SK-N-SH (cell line): ENCODE measurements around the gene ATAD1. TPM values are rescaled to one million over a fixed set of nuclear protein-coding genes. Genes with fewer than 3 reads are reported as not detected.
A peak's percentile ranks its signal among the peaks of the same experiment; 100 is the strongest.
"Not testable (repeated sequence)": the region's sequence is repeated elsewhere in the genome, so short reads cannot be mapped to it uniquely, and the experiment has no call there.

Source experiments
- CTCF ChIA-PET: fragments of 300-600, 350-600 bp; formaldehyde crosslinking; extraction: SDS; loops from one replicate; lab custom pipeline; 2021; lab: Yijun Ruan, JAX
- POLR2A ChIA-PET: fragments of 350-600 bp; sonication (Branson Sonifier 250); formaldehyde crosslinking; extraction: SDS; loops from one replicate; lab custom pipeline; 2020; ENCODE audit warnings: antibody characterized with exemption, inconsistent platforms; lab: Yijun Ruan, JAX
- DNase-seq: peaks from one replicate; pipeline ENCODE4 v3.0.0; 2012
- H2AFZ ChIP-seq: fragments of 200-600 bp; sonication (generic); 2 replicates; pipeline ENCODE4 v1.8.1; 2016; ENCODE audit warnings: antibody characterized with exemption, mild to moderate bottlenecking, low read depth
- H3F3A ChIP-seq: fragments of 200-600 bp; sonication (generic); replicated peaks from 2 replicates; pipeline ENCODE3; 2016; ENCODE audit warnings: antibody characterized with exemption, mild to moderate bottlenecking; ENCODE audit not compliant: insufficient read depth
- H3K27ac ChIP-seq, 2 experiments: fragments of 200-500 bp in 1 of 2; fragments of 200-600 bp in 1 of 2; sonication (Bioruptor generic) in 1 of 2; sonication (generic), shearing (Covaris generic) in 1 of 2; 2 replicates each; pipeline versions ENCODE4 v1.5.1 to v1.6.1; 2014 to 2016; ENCODE audit warnings: low read depth in 2 of 2, inconsistent platforms in 1 of 2, low read length in 1 of 2, mild to moderate bottlenecking in 1 of 2, mixed read lengths in 1 of 2
- H3K27me3 ChIP-seq: fragments of 200-600 bp; sonication (generic), shearing (Covaris generic); 2 replicates; pipeline ENCODE4 v1.6.1; 2016; ENCODE audit warnings: mixed run types; ENCODE audit not compliant: insufficient read depth
- H3K36me3 ChIP-seq, 2 experiments: fragments of 200-500 bp in 1 of 2; fragments of 200-600 bp in 1 of 2; sonication (Bioruptor generic) in 1 of 2; sonication (generic) in 1 of 2; replicated peaks in 1 of 2; 2 replicates each; pipeline versions ENCODE3 to v1.5.1; 2014 to 2016; ENCODE audit warnings: low read length in 1 of 2, mild to moderate bottlenecking in 1 of 2; ENCODE audit not compliant: insufficient read depth in 2 of 2, control insufficient read depth in 1 of 2
- H3K4me1 ChIP-seq, 2 experiments: fragments of 200-500 bp in 1 of 2; fragments of 200-600 bp in 1 of 2; sonication (Bioruptor generic) in 1 of 2; sonication (generic), shearing (Covaris generic) in 1 of 2; 2 replicates each; pipeline versions ENCODE4 v1.5.1 to v1.6.1; 2014 to 2016; ENCODE audit warnings: low read depth in 1 of 2, low read length in 1 of 2, mixed run types in 1 of 2; ENCODE audit not compliant: insufficient read depth in 2 of 2, control insufficient read depth in 1 of 2
- H3K4me2 ChIP-seq: fragments of 200-600 bp; sonication (generic), shearing (Covaris generic); 2 replicates; pipeline ENCODE4 v1.6.1; 2017; ENCODE audit warnings: mixed run types
- H3K4me3 ChIP-seq, 2 experiments: fragments of 200-500 bp in 1 of 2; fragments of 200-600 bp in 1 of 2; sonication (Bioruptor generic) in 1 of 2; sonication (generic), shearing (Covaris generic) in 1 of 2; 2 replicates each; pipeline versions ENCODE4 v1.5.1 to v1.8.1; 2014 to 2016; ENCODE audit warnings: low read depth in 2 of 2, inconsistent platforms in 1 of 2, low read length in 1 of 2, mild to moderate bottlenecking in 1 of 2, mixed read lengths in 1 of 2, moderate library complexity in 1 of 2
- H3K79me2 ChIP-seq: fragments of 200-600 bp; sonication (generic); 2 replicates; pipeline ENCODE4 v1.8.1; 2017; ENCODE audit warnings: mild to moderate bottlenecking; ENCODE audit not compliant: insufficient read depth
- H3K9ac ChIP-seq: fragments of 200-600 bp; sonication (generic); 2 replicates; pipeline ENCODE4 v1.6.1; 2017; ENCODE audit warnings: mixed run types
- H3K9me2 ChIP-seq: fragments of 200-600 bp; sonication (generic); 2 replicates; pipeline ENCODE4 v1.6.1; 2017; ENCODE audit warnings: mixed run types
- H3K9me3 ChIP-seq: fragments of 200-600 bp; sonication (generic); 2 replicates; pipeline ENCODE4 v1.6.1; 2017; ENCODE audit warnings: mixed run types, mild to moderate bottlenecking, moderate library complexity
- H4K20me1 ChIP-seq: fragments of 200-600 bp; sonication (generic); 2 replicates; pipeline ENCODE4 v1.6.1; 2017; ENCODE audit warnings: mild to moderate bottlenecking, mixed run types; ENCODE audit not compliant: insufficient read depth
- EP300 ChIP-seq, 2 experiments: IDR thresholded peaks; 2 replicates each; pipeline versions ENCODE4 v1.4.0 to v1.6.1; 2012; ENCODE audit warnings: borderline replicate concordance in 1 of 2, low read depth in 1 of 2, low read length in 1 of 2
- NRF1 ChIP-seq: IDR thresholded peaks from 2 replicates; pipeline ENCODE4 v1.6.1; 2012; ENCODE audit warnings: low read depth, mild to moderate bottlenecking, low read length
- POLR2AphosphoS5 ChIP-seq: IDR thresholded peaks from 2 replicates; pipeline ENCODE4 v1.6.1; 2012; ENCODE audit warnings: low read depth, low read length
- RCOR1 ChIP-seq: fragments of 150-350 bp; IDR thresholded peaks from 2 replicates; pipeline ENCODE4 v1.6.1; 2017; ENCODE audit warnings: antibody characterized with exemption, low read length
- SIN3A ChIP-seq: IDR thresholded peaks from 2 replicates; pipeline ENCODE4 v1.6.1; 2012; ENCODE audit warnings: low read depth, mild to moderate bottlenecking, low read length, moderate library complexity, borderline replicate concordance
- TCF12 ChIP-seq: IDR thresholded peaks from 2 replicates; pipeline ENCODE4 v1.4.0; 2012
- WGBS: methylation state at CpG from one replicate; pipeline ENCODE4 v1.1.6; 2017; ENCODE audit warnings: low lambda C conversion rate; 5-methylcytosine and 5-hydroxymethylcytosine counted together
- polyA plus RNA-seq, 3 experiments: library from polyadenylated mRNA; depleted of rRNA; stranded (reverse); fragments of >200 nt; gene quantifications; 2 replicates each; pipeline ENCODE4 v1.2.3, GENCODE V29; 2012
- TF ChIP-seq, protein P1 (sequence below): IDR thresholded peaks from 2 replicates; pipeline ENCODE4 v1.4.0; 2012; ENCODE audit warnings: low read depth, borderline replicate concordance
- TF ChIP-seq, protein P2 (sequence below): IDR thresholded peaks from 2 replicates; pipeline ENCODE4 v1.4.0; 2012; ENCODE audit warnings: low read depth, borderline replicate concordance
- TF ChIP-seq, protein P3 (sequence below): fragments of 150-350 bp; IDR thresholded peaks from 2 replicates; pipeline ENCODE4 v1.6.1; 2017; ENCODE audit warnings: antibody characterized with exemption, low read length, low read depth, borderline replicate concordance

The ATAD1 gene
- polyA plus RNA-seq, 1 of the 3 experiments (the other 2 are of a cell fraction), result 13.5 TPM

DNA sequence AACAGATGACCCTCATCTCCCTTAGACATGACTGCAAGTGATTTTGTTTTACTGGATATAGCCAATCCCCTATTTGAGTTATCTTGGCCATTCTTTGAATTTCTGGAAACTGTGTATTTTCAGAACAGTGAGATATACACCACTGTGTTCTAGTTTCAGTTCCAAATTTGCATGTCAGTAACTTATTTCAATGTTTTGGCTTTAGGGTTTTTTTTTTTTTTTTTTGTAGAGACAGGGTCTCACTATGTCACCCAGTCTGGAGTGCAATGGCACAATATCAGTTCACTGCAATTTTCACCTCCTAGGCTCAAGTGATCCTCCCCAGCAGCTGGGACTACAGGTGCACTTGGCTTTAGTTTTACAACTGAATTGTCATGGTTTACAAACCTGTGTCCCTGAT is 67.2 kb downstream of the ATAD1 start (continued):
- TF ChIP-seq SIN3A (no peak), NRF1 (no peak), RCOR1 (no peak)
- TF ChIP-seq, protein P1, sequence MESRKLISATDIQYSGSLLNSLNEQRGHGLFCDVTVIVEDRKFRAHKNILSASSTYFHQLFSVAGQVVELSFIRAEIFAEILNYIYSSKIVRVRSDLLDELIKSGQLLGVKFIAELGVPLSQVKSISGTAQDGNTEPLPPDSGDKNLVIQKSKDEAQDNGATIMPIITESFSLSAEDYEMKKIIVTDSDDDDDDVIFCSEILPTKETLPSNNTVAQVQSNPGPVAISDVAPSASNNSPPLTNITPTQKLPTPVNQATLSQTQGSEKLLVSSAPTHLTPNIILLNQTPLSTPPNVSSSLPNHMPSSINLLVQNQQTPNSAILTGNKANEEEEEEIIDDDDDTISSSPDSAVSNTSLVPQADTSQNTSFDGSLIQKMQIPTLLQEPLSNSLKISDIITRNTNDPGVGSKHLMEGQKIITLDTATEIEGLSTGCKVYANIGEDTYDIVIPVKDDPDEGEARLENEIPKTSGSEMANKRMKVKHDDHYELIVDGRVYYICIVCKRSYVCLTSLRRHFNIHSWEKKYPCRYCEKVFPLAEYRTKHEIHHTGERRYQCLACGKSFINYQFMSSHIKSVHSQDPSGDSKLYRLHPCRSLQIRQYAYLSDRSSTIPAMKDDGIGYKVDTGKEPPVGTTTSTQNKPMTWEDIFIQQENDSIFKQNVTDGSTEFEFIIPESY, result no peak
- TF ChIP-seq, protein P2, sequence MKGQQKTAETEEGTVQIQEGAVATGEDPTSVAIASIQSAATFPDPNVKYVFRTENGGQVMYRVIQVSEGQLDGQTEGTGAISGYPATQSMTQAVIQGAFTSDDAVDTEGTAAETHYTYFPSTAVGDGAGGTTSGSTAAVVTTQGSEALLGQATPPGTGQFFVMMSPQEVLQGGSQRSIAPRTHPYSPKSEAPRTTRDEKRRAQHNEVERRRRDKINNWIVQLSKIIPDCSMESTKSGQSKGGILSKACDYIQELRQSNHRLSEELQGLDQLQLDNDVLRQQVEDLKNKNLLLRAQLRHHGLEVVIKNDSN, result no peak
- TF ChIP-seq, protein P3, sequence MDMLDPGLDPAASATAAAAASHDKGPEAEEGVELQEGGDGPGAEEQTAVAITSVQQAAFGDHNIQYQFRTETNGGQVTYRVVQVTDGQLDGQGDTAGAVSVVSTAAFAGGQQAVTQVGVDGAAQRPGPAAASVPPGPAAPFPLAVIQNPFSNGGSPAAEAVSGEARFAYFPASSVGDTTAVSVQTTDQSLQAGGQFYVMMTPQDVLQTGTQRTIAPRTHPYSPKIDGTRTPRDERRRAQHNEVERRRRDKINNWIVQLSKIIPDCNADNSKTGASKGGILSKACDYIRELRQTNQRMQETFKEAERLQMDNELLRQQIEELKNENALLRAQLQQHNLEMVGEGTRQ, result no peak

DNA sequence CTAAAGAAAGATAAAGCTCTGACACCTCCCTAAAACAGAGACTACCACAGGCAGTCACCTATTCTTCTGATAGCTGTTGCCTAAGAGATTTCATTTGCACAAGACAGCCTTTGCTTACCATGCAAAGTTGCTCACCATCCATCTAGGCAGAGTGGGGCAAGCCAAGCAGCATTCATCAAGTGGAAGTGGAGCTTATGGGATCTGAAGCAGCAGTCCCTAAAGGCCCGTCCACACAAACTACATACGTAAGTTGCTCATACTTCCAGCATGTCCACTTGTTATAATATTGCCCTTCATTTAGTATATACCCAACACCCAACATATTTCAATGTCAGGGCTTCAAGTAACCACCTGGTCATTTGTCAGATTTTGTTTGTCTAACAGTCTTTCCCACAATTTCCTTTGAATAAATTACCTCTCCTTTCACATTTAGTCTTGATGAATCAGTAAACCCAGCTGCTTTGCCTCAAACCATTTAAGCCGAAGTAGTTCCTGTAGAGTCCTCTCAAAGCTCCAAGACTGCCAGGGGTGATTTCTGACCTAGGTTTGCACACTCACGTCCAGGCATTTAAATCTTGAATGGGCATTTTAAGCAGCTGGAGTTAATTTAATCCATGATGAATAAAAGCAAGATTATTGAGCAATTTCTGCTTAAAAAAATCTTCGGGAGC is 67.9 kb downstream of the ATAD1 start:
- Histone ChIP-seq H3K4me2 (no peak overlapping the region), H3K27me3 (no peaks in the 10 kb centered on the region), H3K79me2 (no peaks in the 10 kb centered on the region), H3K9ac (no peak overlapping the region), H4K20me1 (no peaks in the 10 kb centered on the region), H3K9me2 (no peaks in the 10 kb centered on the region), H3K4me1 (peaks cover 8 to 15% of the 10 kb centered on the region in 2 experiments; a peak in 3 of 4 replicates), H3K36me3 (peaks cover 28 to 67% of the 10 kb centered on the region in 2 experiments), H3K27ac (peak overlapping the region; percentile 53 to 55), H3K9me3 (no peaks in the 10 kb centered on the region), H2AFZ (no peak overlapping the region), H3F3A (peaks cover 47% of the 10 kb centered on the region), H3K4me3 (no peak overlapping the region)
- ChIA-PET CTCF (interaction anchor here (0.8 to 1.9 kb wide), 4 partner anchors 15 to 82 kb away, joined by 3 to 13 read pairs (median 3); no protein-coding TSS in a partner anchor), POLR2A (no interaction called here)
- no peak for DNase-seq
- TF ChIP-seq POLR2AphosphoS5 (0 out of 2 replicates have a peak, but pooled peaks have one; percentile 15), SIN3A (peak; percentile 17; the same call in 1 of the 2 replicates), TCF12 (peak; percentile 62), EP300 (IDR thresholded peaks at IDR 0.05; ENCODE audit: borderline replicate concordance in 1 of 2, low read depth in 1 of 2, low read length in 1 of 2) (peak in 1 of 2 experiments; percentile 35; a peak in 1 of 4 replicates)
- TF ChIP-seq, protein P1, result no peak
- WGBS, result 70% methylated on average over 5 of the region's 5 CpGs

DNA sequence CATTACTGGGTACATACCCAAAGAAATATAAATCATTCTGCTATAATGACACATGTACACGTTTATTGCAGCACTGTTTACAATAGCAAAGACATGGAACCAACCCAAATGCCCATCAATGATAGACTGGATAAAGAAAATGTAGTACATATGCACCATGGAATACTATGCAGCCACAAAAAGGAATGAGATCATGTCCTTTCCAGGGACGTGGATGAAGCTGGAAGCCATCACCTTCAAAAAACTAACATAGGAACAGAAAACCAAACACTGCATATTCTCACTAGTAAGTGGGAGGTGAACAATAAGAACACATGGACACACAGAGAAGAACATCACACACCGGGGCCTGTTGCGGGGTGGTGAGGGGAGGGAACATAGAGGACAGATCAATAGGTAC is 69.8 kb downstream of the ATAD1 start:
- DNase-seq, H3K9ac ChIP-seq, H3K79me2 ChIP-seq, H4K20me1 ChIP-seq, POLR2A ChIA-PET, H3K4me2 ChIP-seq, H3K27me3 ChIP-seq, H3K4me3 ChIP-seq, H2AFZ ChIP-seq, H3K9me3 ChIP-seq, H3K9me2 ChIP-seq, H3K27ac ChIP-seq: not testable (repeated sequence)
- 83% methylated on average over 4 of the region's 4 CpGs for WGBS
- H3K4me1 ChIP-seq, result peaks cover 8 to 15% of the 10 kb centered on the region in 2 experiments; a peak in 3 of 4 replicates
- CTCF ChIA-PET, result interaction anchor here (1.0 kb wide), 1 partner anchor 14 kb away, joined by 6 read pairs; no protein-coding TSS in a partner anchor
- H3F3A ChIP-seq, result peaks cover 36% of the 10 kb centered on the region
- H3K36me3 ChIP-seq, result peaks cover 11 to 64% of the 10 kb centered on the region in 2 experiments
